Measurements from ENCODE around the gene ZNF609.

- no peak for TF ChIP-seq CTCF (IDR thresholded peaks at IDR 0.05)
- no peak for TF ChIP-seq POLR2A (IDR thresholded peaks at IDR 0.05)
Measured at GRCh38 chr15:64438653-64439447, 21.5 kb upstream of the ZNF609 start.
